LNCaP clone FGC (cell line): ENCODE results near the gene CYP1B1.
"Not testable (repeated sequence)": the region's sequence is repeated elsewhere in the genome, so short reads cannot be mapped to it uniquely, and the experiment has no call there.

Experiments
- DNase-seq: peaks from one replicate; pipeline ENCODE4 v3.0.0-alpha.2; 2011; ENCODE audit warnings: low read depth
- H3K4me3 ChIP-seq: 2 replicates; pipeline ENCODE4 v1.5.1; 2011; ENCODE audit warnings: mild to moderate bottlenecking, low read depth, low read length, control low read depth
- CTCF ChIP-seq: IDR thresholded peaks from 2 replicates; pipeline ENCODE4 v1.5.1; 2012; ENCODE audit warnings: mild to moderate bottlenecking; ENCODE audit not compliant: control insufficient read depth, insufficient read depth; ENCODE audit errors: extremely low read depth

CYP1B1 gene

DNA sequence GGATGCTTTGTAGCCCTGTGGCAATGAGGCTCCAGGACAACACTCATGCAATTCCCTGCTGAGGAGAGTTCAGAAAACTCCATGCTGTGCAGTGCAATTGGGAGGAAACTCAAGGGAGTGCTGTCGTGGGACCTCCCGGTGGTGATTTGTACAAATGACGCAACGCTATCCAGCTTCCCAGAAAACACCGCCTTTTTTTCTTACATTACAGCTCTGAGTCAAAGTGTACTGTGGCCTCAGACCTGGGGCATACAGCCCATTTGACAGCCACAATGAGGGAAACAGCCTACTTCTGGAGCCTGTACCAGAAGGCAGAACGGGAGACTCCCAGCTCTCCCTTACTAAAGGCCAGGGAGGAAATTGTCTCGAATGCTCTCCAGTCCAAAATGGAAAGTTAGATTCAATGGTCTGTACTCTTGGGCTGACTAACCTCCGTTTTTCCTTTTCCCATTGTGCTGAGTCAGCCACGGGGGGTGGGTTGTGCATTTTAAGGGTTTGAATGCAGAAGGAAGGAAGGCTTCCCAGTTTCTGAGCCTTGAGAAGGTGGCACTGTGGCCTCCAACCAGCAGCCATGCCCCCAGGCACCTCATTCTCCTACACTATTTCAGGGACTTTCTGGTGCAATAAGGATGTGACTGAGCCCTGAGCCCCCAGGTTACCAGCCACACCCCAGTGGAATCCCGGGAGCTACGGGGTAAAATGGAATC, 16.4 kb upstream of the CYP1B1 start:
- H3K4me3 ChIP-seq = no peak overlapping the region
- no peak for TF ChIP-seq CTCF
- DNase-seq = no peak

GRCh38 chr2:38091760-38092159, 15.8 kb upstream of the CYP1B1 start:
- TF ChIP-seq CTCF = no peak
- no peak overlapping the region for H3K4me3 ChIP-seq

DNA sequence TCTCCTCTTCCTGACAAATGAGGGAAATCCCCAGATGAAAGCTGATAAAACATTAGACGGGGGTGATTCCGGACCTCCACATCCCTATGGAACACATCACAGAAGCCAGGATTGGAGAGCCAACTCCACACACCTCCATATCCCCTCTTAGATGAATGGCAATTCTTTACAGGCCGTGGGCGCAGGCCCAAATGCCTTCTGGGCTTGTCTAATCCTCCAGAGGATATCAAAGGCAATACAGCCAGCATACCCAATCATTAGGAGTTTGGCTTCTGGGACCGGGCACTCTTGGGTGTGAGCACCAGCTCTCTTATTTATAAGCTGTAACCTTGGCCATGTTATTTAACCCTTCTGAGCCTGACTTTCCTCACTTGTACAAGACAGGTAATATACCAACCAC, 15.0 kb upstream of the CYP1B1 start:
- no peak for TF ChIP-seq CTCF
- no peak overlapping the region for H3K4me3 ChIP-seq
- DNase-seq = no peak

More at GRCh38 chr2:38091760-38092159, 15.8 kb upstream of the CYP1B1 start:
- no peak for DNase-seq

DNA sequence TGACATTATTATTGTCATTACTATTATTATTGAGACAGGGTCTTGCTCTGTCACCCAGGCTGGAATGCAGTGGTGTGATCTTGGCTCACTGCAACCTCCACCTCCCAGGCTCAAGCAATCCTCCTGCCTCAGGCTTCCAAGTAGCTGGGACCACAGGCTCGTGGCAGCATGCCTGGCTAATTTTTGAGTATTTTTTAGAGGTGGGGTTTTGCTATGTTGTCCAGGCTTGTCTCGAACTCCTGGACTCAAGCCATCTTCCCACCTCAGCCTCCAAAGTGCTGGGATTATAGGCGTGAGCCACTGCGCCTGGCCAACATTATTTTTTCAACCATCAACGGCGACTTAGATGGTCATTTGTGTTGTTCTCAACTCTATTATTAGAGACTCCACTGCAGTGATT, 14.3 kb upstream of the CYP1B1 start:
- DNase-seq, H3K4me3 ChIP-seq: not testable (repeated sequence)

DNA sequence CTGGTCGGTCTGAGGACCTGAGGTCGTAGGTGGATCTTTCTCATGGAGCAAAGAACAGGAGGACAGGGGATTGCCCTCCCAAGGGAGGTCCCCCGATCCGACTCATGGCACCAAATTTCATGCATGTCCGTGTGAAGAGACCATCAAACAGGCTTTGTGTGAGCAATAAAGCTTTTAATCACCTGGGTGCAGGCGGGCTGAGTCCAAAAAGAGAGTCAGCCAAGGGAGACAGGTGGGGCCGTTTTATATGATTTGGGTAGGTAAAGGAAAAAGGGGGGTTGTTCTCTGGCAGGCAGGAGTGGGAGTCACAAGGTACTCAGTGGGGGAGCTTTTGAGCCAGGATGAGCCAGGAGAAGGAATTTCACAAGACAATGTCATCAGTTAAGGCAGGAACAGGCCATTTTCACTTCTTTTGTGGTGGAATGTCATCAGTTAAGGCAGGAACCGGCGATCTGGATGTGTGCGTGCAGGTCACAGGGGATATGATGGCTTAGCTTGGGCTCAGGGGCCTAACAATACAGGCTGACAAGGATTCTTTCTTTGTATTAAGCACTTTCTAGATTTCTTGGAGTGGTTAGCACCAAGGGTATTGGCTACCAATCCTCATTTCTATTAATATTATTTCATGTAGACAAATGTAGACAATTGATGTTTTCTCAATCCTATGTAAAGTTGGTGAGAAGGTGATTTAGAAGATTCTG, 10.2 kb upstream of the CYP1B1 start:
- H3K4me3 ChIP-seq, DNase-seq: not testable (repeated sequence)

GRCh38 chr2:38084556-38084955, 8.6 kb upstream of the CYP1B1 start:
- not testable (repeated sequence) for DNase-seq, H3K4me3 ChIP-seq

- not testable (repeated sequence) for DNase-seq, H3K4me3 ChIP-seq
These were observed 6.8 kb upstream of the CYP1B1 start for GRCh38 chr2:38082727-38083126.

DNA sequence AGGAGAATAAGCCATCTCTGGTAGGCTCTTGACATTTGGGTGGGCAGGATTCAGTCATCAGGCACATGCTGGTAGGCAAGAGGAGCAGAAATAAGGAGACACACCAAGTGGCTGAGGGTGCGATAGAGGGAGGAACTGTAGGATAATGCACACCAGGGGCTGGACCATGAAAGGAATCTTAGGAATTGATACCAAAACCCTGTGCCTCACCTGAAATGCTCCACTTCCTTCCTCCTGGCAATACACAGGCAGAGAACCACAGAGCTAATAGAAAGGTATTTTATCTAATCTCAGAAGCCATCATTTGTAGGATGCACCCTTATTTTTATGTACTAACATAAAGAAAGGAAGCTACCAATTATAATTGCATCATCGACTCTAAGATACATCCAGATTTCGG, 4.4 kb upstream of the CYP1B1 start:
- TF ChIP-seq CTCF = no peak
- DNase-seq = no peak
- H3K4me3 ChIP-seq = no peak overlapping the region
